Activated T-cell treated with anti-CD3 and anti-CD28 coated beads, Interleukin-2, amount 50 U/mL, for 72 hours (primary cell): ENCODE measurements around the gene LMBR1. TPM values are rescaled to one million over a fixed set of nuclear protein-coding genes. Genes with fewer than 3 reads are reported as not detected.
"Not testable (repeated sequence)": the region's sequence is repeated elsewhere in the genome, so short reads cannot be mapped to it uniquely, and the experiment has no call there.

ENCODE experiments used
- ATAC-seq, 2 donors: fragments of 150-1000 bp; cut with Tn5 transposase; replicated peaks in 1 of 2; 2 replicates each; pipeline ENCODE4 v1.10.0; 2021; ENCODE audit warnings: moderate library complexity in 2 of 2, mild to moderate bottlenecking in 1 of 2
- DNase-seq, 2 donors: peaks; one replicate each; pipeline ENCODE4 v3.0.0; 2021 to 2022; ENCODE audit warnings: mixed read lengths in 1 of 2
- H3K27ac Mint-ChIP-seq: one replicate; pipeline ENCODE4 v1.8.0; 2022; ENCODE audit warnings: mild to moderate bottlenecking, moderate library complexity, mixed read lengths
- H3K27me3 Mint-ChIP-seq: one replicate; pipeline ENCODE4 v1.8.0; 2022; ENCODE audit warnings: low read depth, mixed read lengths
- H3K36me3 Mint-ChIP-seq, 2 donors: one replicate each; pipeline ENCODE4 v1.8.0; 2022; ENCODE audit warnings: mixed read lengths in 2 of 2, mild to moderate bottlenecking in 1 of 2; ENCODE audit not compliant: insufficient read depth in 2 of 2
- H3K4me1 Mint-ChIP-seq: one replicate; pipeline ENCODE4 v1.8.0; 2022; ENCODE audit warnings: low read depth, mixed read lengths
- H3K4me3 Mint-ChIP-seq, 2 donors: one replicate each; pipeline ENCODE4 v1.8.0; 2022; ENCODE audit warnings: mild to moderate bottlenecking in 2 of 2, mixed read lengths in 2 of 2, moderate library complexity in 2 of 2
- H3K9me3 Mint-ChIP-seq, 2 donors: one replicate each; pipeline ENCODE4 v1.8.0; 2022; ENCODE audit warnings: mixed read lengths in 2 of 2
- total RNA-seq, 2 donors: library from RNA; stranded (reverse); gene quantifications; one replicate each; pipeline ENCODE4 v1.2.3, GENCODE V29; 2022

The LMBR1 gene
- total RNA-seq, 2 donors from 2014 or later, result 88.2 to 88.6 TPM

DNA sequence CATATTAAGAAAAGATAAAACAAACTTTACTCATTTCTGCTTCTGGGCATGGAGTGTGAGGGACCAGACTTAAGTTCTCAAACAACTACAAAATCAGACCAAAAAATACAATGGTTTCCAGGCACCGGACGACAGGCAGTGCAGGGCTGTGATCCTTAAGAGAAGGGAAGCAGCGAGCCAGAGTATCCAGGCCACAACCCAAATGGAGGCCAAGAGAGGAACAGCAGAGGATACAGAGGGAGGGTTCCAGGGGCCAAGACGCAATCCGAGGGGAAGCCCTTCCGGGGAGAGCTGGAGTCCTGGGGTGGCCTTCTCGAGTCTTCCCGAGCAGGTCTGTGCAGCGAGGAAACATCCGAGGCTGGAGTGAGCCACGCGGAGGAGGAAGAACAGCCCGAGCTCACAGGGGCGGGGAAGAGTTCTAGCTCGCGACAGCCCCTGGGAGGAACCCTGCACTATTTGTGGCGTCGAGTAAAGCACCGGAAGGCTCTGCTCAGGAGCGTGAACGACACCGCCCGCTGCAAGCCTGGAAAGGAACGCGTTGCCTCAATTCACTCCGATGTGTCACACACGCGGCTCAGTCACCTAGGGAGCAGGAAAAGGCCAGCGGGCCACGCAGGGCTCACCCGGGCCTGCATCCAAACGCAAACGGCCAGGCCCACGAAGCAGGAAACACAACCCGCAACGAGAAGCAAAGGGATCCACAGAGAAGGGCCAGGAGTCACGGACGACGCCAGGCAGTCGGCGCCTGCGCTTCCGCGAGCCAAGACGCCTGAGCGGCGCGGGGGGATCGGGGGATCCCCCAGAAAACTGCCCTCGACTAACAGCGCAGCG, 253.3 kb downstream of the LMBR1 start:
- Mint-ChIP-seq H3K4me1 (peaks cover 17% of the 10 kb centered on the region), H3K36me3 (peaks cover 0 to 7% of the 10 kb centered on the region in 2 donors), H3K27ac (peak overlapping the region; percentile 83), H3K9me3 (peaks cover 3 to 6% of the 10 kb centered on the region in 2 donors), H3K27me3 (peaks cover 42% of the 10 kb centered on the region), H3K4me3 (peak overlapping the region; percentile 89 to 92)
- DNase-seq (no peak), ATAC-seq (no peak)

GRCh38 chr7:156638443-156639077, 254.4 kb downstream of the LMBR1 start:
- Mint-ChIP-seq H3K4me3 (no peak overlapping the region), H3K4me1 (peaks cover 17% of the 10 kb centered on the region), H3K36me3 (peaks cover 0 to 7% of the 10 kb centered on the region in 2 donors), H3K27ac (no peak overlapping the region), H3K9me3 (peaks cover 3 to 6% of the 10 kb centered on the region in 2 donors), H3K27me3 (peaks cover 42% of the 10 kb centered on the region)
- ATAC-seq (no peak), DNase-seq (no peak)

DNA sequence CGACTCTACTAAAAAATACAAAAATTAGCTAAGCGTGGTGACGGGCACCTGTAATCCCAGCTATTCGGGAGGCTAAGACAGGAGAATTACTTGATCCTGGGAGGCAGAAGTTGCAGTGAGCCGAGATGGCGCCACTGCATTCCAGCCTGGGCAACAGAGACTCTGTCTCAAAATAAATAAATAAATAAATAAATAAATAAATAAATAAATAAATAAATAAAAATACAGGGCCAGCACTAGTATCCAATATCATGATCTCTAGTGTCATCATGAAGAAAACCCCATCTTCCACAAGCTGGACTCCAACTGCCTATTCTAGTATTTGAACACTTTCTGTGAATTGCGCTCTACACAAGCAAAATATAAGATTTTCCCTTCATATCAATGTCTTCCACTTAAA, 255.9 kb downstream of the LMBR1 start:
- not testable (repeated sequence) for H3K4me3 Mint-ChIP-seq

GRCh38 chr7:156635529-156636385, 257.2 kb downstream of the LMBR1 start:
- ATAC-seq, result no peak
- Mint-ChIP-seq H3K27me3 (peaks cover 41% of the 10 kb centered on the region), H3K27ac (no peak overlapping the region), H3K4me1 (peaks cover 11% of the 10 kb centered on the region), H3K36me3 (peaks cover 0 to 7% of the 10 kb centered on the region in 2 donors), H3K9me3 (peaks cover 3 to 6% of the 10 kb centered on the region in 2 donors), H3K4me3 (no peak overlapping the region)
- no peak for DNase-seq

More for the DNA sequence above, 255.9 kb downstream of the LMBR1 start:
- not testable (repeated sequence) for H3K36me3 Mint-ChIP-seq, H3K27ac Mint-ChIP-seq, DNase-seq, ATAC-seq, H3K9me3 Mint-ChIP-seq
- Mint-ChIP-seq H3K4me1 (peaks cover 17% of the 10 kb centered on the region), H3K27me3 (peaks cover 47% of the 10 kb centered on the region)

DNA sequence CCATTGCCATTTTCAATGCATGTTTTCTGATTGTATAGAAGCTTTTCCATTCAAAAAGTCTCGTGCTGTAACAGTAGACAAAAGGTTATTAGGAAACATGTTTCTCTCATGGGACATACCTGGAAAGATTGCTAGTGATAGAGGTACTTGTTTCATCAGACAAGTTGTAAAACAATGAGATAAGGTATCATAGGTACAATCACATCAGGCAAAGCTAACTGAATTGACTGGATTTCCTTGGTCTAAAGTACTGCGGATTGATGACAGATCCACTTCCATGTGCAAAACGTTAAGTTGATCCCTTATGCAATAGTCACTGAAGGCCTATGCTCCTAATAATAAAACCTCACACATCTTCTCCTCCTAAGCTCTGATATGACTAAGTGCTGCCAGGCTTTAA, 258.9 kb downstream of the LMBR1 start:
- DNase-seq (no peak), ATAC-seq (no peak)
- H3K4me3 Mint-ChIP-seq, result no peak overlapping the region
- H3K36me3 Mint-ChIP-seq, result no peaks in the 10 kb centered on the region
- H3K27me3 Mint-ChIP-seq, result peaks cover 34% of the 10 kb centered on the region
- H3K4me1 Mint-ChIP-seq, result peaks cover 3% of the 10 kb centered on the region
- H3K27ac Mint-ChIP-seq, result no peak overlapping the region
- H3K9me3 Mint-ChIP-seq, result peaks cover 0 to 2% of the 10 kb centered on the region in 2 donors

- no peaks in the 10 kb centered on the region for H3K4me1 Mint-ChIP-seq
- H3K27ac Mint-ChIP-seq, result no peak overlapping the region
- H3K36me3 Mint-ChIP-seq, result peaks cover 2 to 12% of the 10 kb centered on the region in 2 donors
- ATAC-seq, result no peak
- DNase-seq, result no peak
- peaks cover 25% of the 10 kb centered on the region for H3K27me3 Mint-ChIP-seq
- peaks cover 7 to 10% of the 10 kb centered on the region in 2 donors for H3K9me3 Mint-ChIP-seq
- no peak overlapping the region for H3K4me3 Mint-ChIP-seq
These were observed 263.1 kb downstream of the LMBR1 start for GRCh38 chr7:156629873-156630272.

- ATAC-seq (no peak), DNase-seq (no peak)
- no peak overlapping the region for H3K27ac Mint-ChIP-seq
- peaks cover 2 to 12% of the 10 kb centered on the region in 2 donors for H3K36me3 Mint-ChIP-seq
- H3K4me3 Mint-ChIP-seq, result no peak overlapping the region
- peaks cover 7 to 10% of the 10 kb centered on the region in 2 donors for H3K9me3 Mint-ChIP-seq
- peaks cover 21% of the 10 kb centered on the region for H3K27me3 Mint-ChIP-seq
- H3K4me1 Mint-ChIP-seq, result no peaks in the 10 kb centered on the region
These were observed 264.4 kb downstream of the LMBR1 start for GRCh38 chr7:156628562-156628961.

Other genes starting within 250 kb of the LMBR1 start
- 10 to 100 TPM; 30.1 to 37.5 TPM for gene NOM1, start 56.5 kb upstream of the LMBR1 start, total RNA-seq
- under 1 TPM; 0.17 to 0.39 TPM for gene MNX1, start 117.5 kb upstream of the LMBR1 start, total RNA-seq
- gene UBE3C, start 245.7 kb upstream of the LMBR1 start, total RNA-seq, result 10 to 100 TPM; 39.6 to 42.6 TPM